Neural cell (in vitro differentiated cells): ENCODE results near the gene GPC5. TPM values are rescaled to one million over a fixed set of nuclear protein-coding genes. Genes with fewer than 3 reads are reported as not detected.

ENCODE experiments used
- H2AFZ ChIP-seq: fragments of 200-600, 300-800 bp; sonication (generic), shearing (Covaris generic); 2 replicates; pipeline ENCODE4 v1.6.0; 2014; ENCODE audit warnings: low read depth, mild to moderate bottlenecking, antibody characterized with exemption, low read length, moderate library complexity
- H3F3A ChIP-seq: fragments of 200-600 bp; shearing (Covaris generic); 2 replicates; pipeline ENCODE4 v1.6.1; 2016; ENCODE audit warnings: mild to moderate bottlenecking, moderate library complexity, mixed read lengths, antibody characterized with exemption, low read length; ENCODE audit not compliant: insufficient read depth, poor library complexity, severe bottlenecking
- H3K27ac ChIP-seq: fragments of 200-600, 300-800 bp; sonication (generic), shearing (Covaris generic); 2 replicates; pipeline ENCODE4 v1.5.1; 2014; ENCODE audit warnings: mild to moderate bottlenecking, low read length, moderate library complexity
- H3K27me3 ChIP-seq: fragments of 300-800, 200-600 bp; sonication (generic), shearing (Covaris generic); 2 replicates; pipeline ENCODE4 v1.6.0; 2014; ENCODE audit warnings: mild to moderate bottlenecking, low read depth, low read length, moderate library complexity; ENCODE audit not compliant: insufficient read depth
- H3K36me3 ChIP-seq: fragments of 300-800, 200-600 bp; sonication (generic), shearing (Covaris generic); 2 replicates; pipeline ENCODE4 v1.5.1; 2014; ENCODE audit warnings: mild to moderate bottlenecking, antibody characterized with exemption, low read length, moderate library complexity; ENCODE audit not compliant: insufficient read depth
- H3K4me2 ChIP-seq: fragments of 300-800, 200-600 bp; sonication (generic), shearing (Covaris generic); 2 replicates; pipeline ENCODE4 v1.6.0; 2014; ENCODE audit warnings: mild to moderate bottlenecking, low read length
- H3K4me3 ChIP-seq: fragments of 300-800, 200-600 bp; sonication (generic), shearing (Covaris generic); 2 replicates; pipeline ENCODE4 v1.5.1; 2014; ENCODE audit warnings: mild to moderate bottlenecking, low read length, moderate library complexity
- H3K79me2 ChIP-seq: fragments of 200-600 bp; shearing (Covaris generic); replicated peaks from 2 replicates; pipeline ENCODE4 v1.6.0; 2014; ENCODE audit warnings: mild to moderate bottlenecking, low read length, moderate library complexity; ENCODE audit not compliant: insufficient read depth
- H3K9ac ChIP-seq: fragments of 300-800, 200-600 bp; sonication (generic), shearing (Covaris generic); 2 replicates; pipeline ENCODE4 v1.6.1; 2016; ENCODE audit warnings: mild to moderate bottlenecking, low read length, mixed read lengths
- H3K9me2 ChIP-seq: fragments of 200-600 bp; shearing (Covaris generic); 2 replicates; pipeline ENCODE4 v1.6.1; 2016; ENCODE audit warnings: mild to moderate bottlenecking, low read length, mixed read lengths; ENCODE audit not compliant: insufficient read depth
- H3K9me3 ChIP-seq: fragments of 200-600, 300-800 bp; sonication (generic), shearing (Covaris generic); 2 replicates; pipeline ENCODE4 v1.6.1; 2016; ENCODE audit warnings: mild to moderate bottlenecking, mixed run types, low read length, moderate library complexity, mixed read lengths
- H4K20me1 ChIP-seq: fragments of 200-600 bp; shearing (Covaris generic); 2 replicates; pipeline ENCODE4 v1.6.1; 2016; ENCODE audit warnings: mild to moderate bottlenecking, mixed run types; ENCODE audit not compliant: insufficient read depth
- EP300 ChIP-seq: fragments of 450-650 bp; conservative IDR thresholded peaks from 2 replicates; pipeline ENCODE4 v1.6.1; 2014; ENCODE audit warnings: antibody characterized with exemption, mild to moderate bottlenecking, moderate library complexity; ENCODE audit not compliant: poor library complexity, severe bottlenecking
- EZH2 ChIP-seq: fragments of 200-600, 300-800 bp; shearing (Covaris generic), sonication (generic); IDR thresholded peaks from 2 replicates; pipeline ENCODE4 v1.6.1; 2014; ENCODE audit warnings: antibody characterized with exemption, low read length, borderline replicate concordance, mild to moderate bottlenecking; ENCODE audit not compliant: insufficient read depth, poor library complexity, severe bottlenecking
- MXI1 ChIP-seq: fragments of 450-650 bp; conservative IDR thresholded peaks from 2 replicates; pipeline ENCODE4 v1.6.1; 2014; ENCODE audit warnings: antibody characterized with exemption, mild to moderate bottlenecking; ENCODE audit not compliant: poor library complexity, severe bottlenecking
- POLR2AphosphoS5 ChIP-seq: IDR thresholded peaks from 2 replicates; pipeline ENCODE4 v1.6.1; 2012
- RAD21 ChIP-seq: fragments of 450-650 bp; conservative IDR thresholded peaks from 2 replicates; pipeline ENCODE4 v1.6.1; 2014; ENCODE audit warnings: antibody characterized with exemption, mild to moderate bottlenecking, moderate library complexity
- SMC3 ChIP-seq: fragments of 450-650 bp; conservative IDR thresholded peaks from 2 replicates; pipeline ENCODE4 v1.6.1; 2014; ENCODE audit warnings: antibody characterized with exemption, mild to moderate bottlenecking, moderate library complexity; ENCODE audit not compliant: poor library complexity
- TAF1 ChIP-seq: IDR thresholded peaks from 2 replicates; pipeline ENCODE4 v1.6.1; 2012; ENCODE audit warnings: low read depth
- polyA plus RNA-seq: library from polyadenylated mRNA; depleted of rRNA; stranded (reverse); fragments of >200 nt; gene quantifications from 2 replicates; pipeline ENCODE4 v1.2.3, GENCODE V29; 2014
- TF ChIP-seq, protein P1 (sequence below): IDR thresholded peaks from 2 replicates; pipeline ENCODE4 v1.6.1; 2012; ENCODE audit warnings: borderline replicate concordance
- TF ChIP-seq, protein P2 (sequence below): fragments of 450-650 bp; IDR thresholded peaks from 2 replicates; pipeline ENCODE4 v1.5.1; 2014; ENCODE audit warnings: antibody characterized with exemption, mild to moderate bottlenecking, moderate library complexity; ENCODE audit not compliant: poor library complexity, severe bottlenecking

The GPC5 gene
- polyA plus RNA-seq, 1 donor from 2014 or later = 5.0 TPM

DNA sequence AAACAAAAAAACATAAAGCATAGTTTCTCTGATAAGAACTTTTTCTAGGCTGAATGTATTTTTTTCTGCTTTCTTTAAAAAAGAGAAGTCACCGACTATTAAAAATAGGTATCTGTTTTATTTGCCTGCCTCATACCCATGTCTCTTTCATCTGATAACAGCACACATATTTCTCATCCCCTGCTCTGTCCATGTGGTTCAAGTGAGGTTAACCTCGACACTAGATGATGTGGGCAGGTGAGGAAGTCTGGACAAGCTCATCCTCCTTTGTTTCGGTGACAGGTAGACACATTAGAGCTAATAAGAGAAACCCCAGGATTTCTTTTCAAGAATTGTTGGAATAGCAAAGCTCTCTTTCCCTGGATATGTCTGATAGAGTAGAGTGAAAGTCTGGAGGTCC is 222.7 kb downstream of the GPC5 start:
- no peaks in the 10 kb centered on the region for H3F3A ChIP-seq
- H4K20me1 ChIP-seq = no peaks in the 10 kb centered on the region

GRCh38 chr13:91621963-91622362 is 223.5 kb downstream of the GPC5 start:
- H3K27ac ChIP-seq = no peak overlapping the region
- TF ChIP-seq EP300 (no peak), TAF1 (no peak), RAD21 (no peak), SMC3 (no peak), EZH2 (no peak), POLR2AphosphoS5 (no peak), MXI1 (no peak)
- TF ChIP-seq, protein P1, sequence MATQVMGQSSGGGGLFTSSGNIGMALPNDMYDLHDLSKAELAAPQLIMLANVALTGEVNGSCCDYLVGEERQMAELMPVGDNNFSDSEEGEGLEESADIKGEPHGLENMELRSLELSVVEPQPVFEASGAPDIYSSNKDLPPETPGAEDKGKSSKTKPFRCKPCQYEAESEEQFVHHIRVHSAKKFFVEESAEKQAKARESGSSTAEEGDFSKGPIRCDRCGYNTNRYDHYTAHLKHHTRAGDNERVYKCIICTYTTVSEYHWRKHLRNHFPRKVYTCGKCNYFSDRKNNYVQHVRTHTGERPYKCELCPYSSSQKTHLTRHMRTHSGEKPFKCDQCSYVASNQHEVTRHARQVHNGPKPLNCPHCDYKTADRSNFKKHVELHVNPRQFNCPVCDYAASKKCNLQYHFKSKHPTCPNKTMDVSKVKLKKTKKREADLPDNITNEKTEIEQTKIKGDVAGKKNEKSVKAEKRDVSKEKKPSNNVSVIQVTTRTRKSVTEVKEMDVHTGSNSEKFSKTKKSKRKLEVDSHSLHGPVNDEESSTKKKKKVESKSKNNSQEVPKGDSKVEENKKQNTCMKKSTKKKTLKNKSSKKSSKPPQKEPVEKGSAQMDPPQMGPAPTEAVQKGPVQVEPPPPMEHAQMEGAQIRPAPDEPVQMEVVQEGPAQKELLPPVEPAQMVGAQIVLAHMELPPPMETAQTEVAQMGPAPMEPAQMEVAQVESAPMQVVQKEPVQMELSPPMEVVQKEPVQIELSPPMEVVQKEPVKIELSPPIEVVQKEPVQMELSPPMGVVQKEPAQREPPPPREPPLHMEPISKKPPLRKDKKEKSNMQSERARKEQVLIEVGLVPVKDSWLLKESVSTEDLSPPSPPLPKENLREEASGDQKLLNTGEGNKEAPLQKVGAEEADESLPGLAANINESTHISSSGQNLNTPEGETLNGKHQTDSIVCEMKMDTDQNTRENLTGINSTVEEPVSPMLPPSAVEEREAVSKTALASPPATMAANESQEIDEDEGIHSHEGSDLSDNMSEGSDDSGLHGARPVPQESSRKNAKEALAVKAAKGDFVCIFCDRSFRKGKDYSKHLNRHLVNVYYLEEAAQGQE = no peak
- TF ChIP-seq, protein P2, sequence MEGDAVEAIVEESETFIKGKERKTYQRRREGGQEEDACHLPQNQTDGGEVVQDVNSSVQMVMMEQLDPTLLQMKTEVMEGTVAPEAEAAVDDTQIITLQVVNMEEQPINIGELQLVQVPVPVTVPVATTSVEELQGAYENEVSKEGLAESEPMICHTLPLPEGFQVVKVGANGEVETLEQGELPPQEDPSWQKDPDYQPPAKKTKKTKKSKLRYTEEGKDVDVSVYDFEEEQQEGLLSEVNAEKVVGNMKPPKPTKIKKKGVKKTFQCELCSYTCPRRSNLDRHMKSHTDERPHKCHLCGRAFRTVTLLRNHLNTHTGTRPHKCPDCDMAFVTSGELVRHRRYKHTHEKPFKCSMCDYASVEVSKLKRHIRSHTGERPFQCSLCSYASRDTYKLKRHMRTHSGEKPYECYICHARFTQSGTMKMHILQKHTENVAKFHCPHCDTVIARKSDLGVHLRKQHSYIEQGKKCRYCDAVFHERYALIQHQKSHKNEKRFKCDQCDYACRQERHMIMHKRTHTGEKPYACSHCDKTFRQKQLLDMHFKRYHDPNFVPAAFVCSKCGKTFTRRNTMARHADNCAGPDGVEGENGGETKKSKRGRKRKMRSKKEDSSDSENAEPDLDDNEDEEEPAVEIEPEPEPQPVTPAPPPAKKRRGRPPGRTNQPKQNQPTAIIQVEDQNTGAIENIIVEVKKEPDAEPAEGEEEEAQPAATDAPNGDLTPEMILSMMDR = no peak
- H3F3A ChIP-seq = no peaks in the 10 kb centered on the region

More for the DNA sequence above, 222.7 kb downstream of the GPC5 start:
- no peak overlapping the region for H3K27ac ChIP-seq
- no peaks in the 10 kb centered on the region for H3K9me3 ChIP-seq
- H3K27me3 ChIP-seq = no peaks in the 10 kb centered on the region
- H3K4me2 ChIP-seq = no peak overlapping the region
- H3K4me3 ChIP-seq = no peak overlapping the region
- H3K36me3 ChIP-seq = no peaks in the 10 kb centered on the region
- TF ChIP-seq SMC3 (no peak), RAD21 (no peak), MXI1 (no peak), EZH2 (no peak), TAF1 (no peak), EP300 (no peak), POLR2AphosphoS5 (no peak)
- TF ChIP-seq, protein P2 = no peak
- TF ChIP-seq, protein P1 = no peak
- H2AFZ ChIP-seq = no peak overlapping the region
- H3K9ac ChIP-seq = no peak overlapping the region
- no peaks in the 10 kb centered on the region for H3K9me2 ChIP-seq
- no peaks in the 10 kb centered on the region for H3K79me2 ChIP-seq

More at GRCh38 chr13:91621963-91622362, 223.5 kb downstream of the GPC5 start:
- no peaks in the 10 kb centered on the region for H3K27me3 ChIP-seq
- no peaks in the 10 kb centered on the region for H3K79me2 ChIP-seq
- no peaks in the 10 kb centered on the region for H3K36me3 ChIP-seq
- H3K4me2 ChIP-seq = no peak overlapping the region
- no peak overlapping the region for H3K9ac ChIP-seq
- no peak overlapping the region for H3K4me3 ChIP-seq
- no peaks in the 10 kb centered on the region for H3K9me2 ChIP-seq
- no peak overlapping the region for H2AFZ ChIP-seq
- H3K9me3 ChIP-seq = no peaks in the 10 kb centered on the region
- H4K20me1 ChIP-seq = no peaks in the 10 kb centered on the region
